Neural crest cell (in vitro differentiated cells): ENCODE data around the gene SMYD2. TPM values are rescaled to one million over a fixed set of nuclear protein-coding genes. Genes with fewer than 3 reads are reported as not detected.

Experiments used
- DNase-seq: peaks from one replicate; pipeline ENCODE4 v3.0.0; 2021; ENCODE audit warnings: low read depth, mixed read lengths, low spot score
- H3K27ac Mint-ChIP-seq: one replicate; pipeline ENCODE4 v1.8.0; 2021; ENCODE audit warnings: mild to moderate bottlenecking, mixed read lengths; ENCODE audit not compliant: unreplicated experiment
- H3K27me3 Mint-ChIP-seq: 2 replicates; pipeline ENCODE4 v1.8.0; 2021; ENCODE audit warnings: low read depth, mild to moderate bottlenecking, mixed read lengths
- H3K36me3 Mint-ChIP-seq: 2 replicates; pipeline ENCODE4 v1.8.0; 2021; ENCODE audit warnings: low read depth, mild to moderate bottlenecking, mixed read lengths
- H3K4me1 Mint-ChIP-seq: 2 replicates; pipeline ENCODE4 v1.8.0; 2021; ENCODE audit warnings: mixed read lengths
- H3K4me3 Mint-ChIP-seq: one replicate; pipeline ENCODE4 v1.8.0; 2021; ENCODE audit warnings: mild to moderate bottlenecking, mixed read lengths
- H3K9me3 Mint-ChIP-seq: 2 replicates; pipeline ENCODE4 v1.8.0; 2021; ENCODE audit warnings: mixed read lengths
- long read RNA-seq: library from polyadenylated mRNA; unstranded; transcript quantifications from one replicate; pipeline ENCODE4 v2.0.0, GENCODE V29; 2020
- total RNA-seq: library from RNA; stranded (reverse); gene quantifications from 2 replicates; pipeline ENCODE4 v1.2.1, GENCODE V29; 2021
- TF ChIP-seq, protein P1 (sequence below): fragments of 200-600 bp; sonication (generic); conservative IDR thresholded peaks from 2 replicates; pipeline ENCODE4 v1.5.0; 2021; ENCODE audit warnings: antibody characterized with exemption, mild to moderate bottlenecking

Gene SMYD2, protein sequence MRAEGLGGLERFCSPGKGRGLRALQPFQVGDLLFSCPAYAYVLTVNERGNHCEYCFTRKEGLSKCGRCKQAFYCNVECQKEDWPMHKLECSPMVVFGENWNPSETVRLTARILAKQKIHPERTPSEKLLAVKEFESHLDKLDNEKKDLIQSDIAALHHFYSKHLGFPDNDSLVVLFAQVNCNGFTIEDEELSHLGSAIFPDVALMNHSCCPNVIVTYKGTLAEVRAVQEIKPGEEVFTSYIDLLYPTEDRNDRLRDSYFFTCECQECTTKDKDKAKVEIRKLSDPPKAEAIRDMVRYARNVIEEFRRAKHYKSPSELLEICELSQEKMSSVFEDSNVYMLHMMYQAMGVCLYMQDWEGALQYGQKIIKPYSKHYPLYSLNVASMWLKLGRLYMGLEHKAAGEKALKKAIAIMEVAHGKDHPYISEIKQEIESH
- total RNA-seq = 59.3 and 62.9 TPM in 2 replicates
- long read RNA-seq, transcript SMYD2-203 (11 exons, 1,618 nt) = minor isoform, 5 of 92 reads
- long read RNA-seq, transcript SMYD2-201 (12 exons, 1,671 nt) = major isoform, 73 of 92 reads
- long read RNA-seq, partial matches to known transcripts = 5 of 92 reads
- long read RNA-seq, other reads (novel, unspliced or antisense) = 9 of 92 reads

DNA sequence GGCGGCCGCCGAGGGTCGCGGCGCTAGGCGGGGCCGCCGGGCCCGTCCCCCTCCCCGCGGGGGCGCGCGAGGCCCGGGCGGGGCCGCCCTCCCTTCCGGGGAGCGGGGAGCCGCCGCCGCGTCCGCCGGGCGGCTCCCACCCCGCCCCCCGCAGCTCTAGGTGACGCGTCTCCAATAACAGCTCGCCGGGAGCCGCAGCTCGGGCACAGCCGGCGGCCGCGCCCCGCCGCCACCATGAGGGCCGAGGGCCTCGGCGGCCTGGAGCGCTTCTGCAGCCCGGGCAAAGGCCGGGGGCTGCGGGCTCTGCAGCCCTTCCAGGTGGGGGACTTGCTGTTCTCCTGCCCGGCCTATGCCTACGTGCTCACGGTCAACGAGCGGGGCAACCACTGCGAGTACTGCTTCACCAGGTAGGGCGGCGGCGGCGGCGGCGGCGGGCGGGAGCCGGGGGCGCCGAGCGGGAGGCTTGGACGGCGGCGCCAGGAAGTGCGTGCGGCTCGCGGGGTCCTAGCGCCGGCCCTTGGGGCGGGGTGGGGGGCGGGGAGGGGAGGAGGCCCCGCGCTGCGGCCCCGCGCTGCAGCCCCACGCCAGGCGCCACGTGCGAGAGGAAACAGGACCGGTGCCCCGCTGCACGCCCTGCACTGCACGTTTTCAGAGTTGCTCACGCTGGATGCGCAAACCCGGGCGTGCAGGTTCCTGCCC lies at the start of gene SMYD2:
TSS of gene SMYD2 (plus strand) at position 139 of the 699 bp plus-strand sequence. CDS start at position 235, 96 bp downstream.
- peak within 1 kb of the TSS; percentile 93 for H3K4me3 Mint-ChIP-seq
- TF ChIP-seq, protein P1, sequence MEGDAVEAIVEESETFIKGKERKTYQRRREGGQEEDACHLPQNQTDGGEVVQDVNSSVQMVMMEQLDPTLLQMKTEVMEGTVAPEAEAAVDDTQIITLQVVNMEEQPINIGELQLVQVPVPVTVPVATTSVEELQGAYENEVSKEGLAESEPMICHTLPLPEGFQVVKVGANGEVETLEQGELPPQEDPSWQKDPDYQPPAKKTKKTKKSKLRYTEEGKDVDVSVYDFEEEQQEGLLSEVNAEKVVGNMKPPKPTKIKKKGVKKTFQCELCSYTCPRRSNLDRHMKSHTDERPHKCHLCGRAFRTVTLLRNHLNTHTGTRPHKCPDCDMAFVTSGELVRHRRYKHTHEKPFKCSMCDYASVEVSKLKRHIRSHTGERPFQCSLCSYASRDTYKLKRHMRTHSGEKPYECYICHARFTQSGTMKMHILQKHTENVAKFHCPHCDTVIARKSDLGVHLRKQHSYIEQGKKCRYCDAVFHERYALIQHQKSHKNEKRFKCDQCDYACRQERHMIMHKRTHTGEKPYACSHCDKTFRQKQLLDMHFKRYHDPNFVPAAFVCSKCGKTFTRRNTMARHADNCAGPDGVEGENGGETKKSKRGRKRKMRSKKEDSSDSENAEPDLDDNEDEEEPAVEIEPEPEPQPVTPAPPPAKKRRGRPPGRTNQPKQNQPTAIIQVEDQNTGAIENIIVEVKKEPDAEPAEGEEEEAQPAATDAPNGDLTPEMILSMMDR = no peak
- H3K9me3 Mint-ChIP-seq = no peaks in the 10 kb centered on the region
- DNase-seq = peak; percentile 58
- H3K27me3 Mint-ChIP-seq = no peaks in the 10 kb centered on the region
- peaks cover 10% of the 10 kb centered on the region for H3K36me3 Mint-ChIP-seq
- H3K27ac Mint-ChIP-seq = peak within 1 kb of the TSS; percentile 96
- peaks cover 43% of the 10 kb centered on the region for H3K4me1 Mint-ChIP-seq

DNA sequence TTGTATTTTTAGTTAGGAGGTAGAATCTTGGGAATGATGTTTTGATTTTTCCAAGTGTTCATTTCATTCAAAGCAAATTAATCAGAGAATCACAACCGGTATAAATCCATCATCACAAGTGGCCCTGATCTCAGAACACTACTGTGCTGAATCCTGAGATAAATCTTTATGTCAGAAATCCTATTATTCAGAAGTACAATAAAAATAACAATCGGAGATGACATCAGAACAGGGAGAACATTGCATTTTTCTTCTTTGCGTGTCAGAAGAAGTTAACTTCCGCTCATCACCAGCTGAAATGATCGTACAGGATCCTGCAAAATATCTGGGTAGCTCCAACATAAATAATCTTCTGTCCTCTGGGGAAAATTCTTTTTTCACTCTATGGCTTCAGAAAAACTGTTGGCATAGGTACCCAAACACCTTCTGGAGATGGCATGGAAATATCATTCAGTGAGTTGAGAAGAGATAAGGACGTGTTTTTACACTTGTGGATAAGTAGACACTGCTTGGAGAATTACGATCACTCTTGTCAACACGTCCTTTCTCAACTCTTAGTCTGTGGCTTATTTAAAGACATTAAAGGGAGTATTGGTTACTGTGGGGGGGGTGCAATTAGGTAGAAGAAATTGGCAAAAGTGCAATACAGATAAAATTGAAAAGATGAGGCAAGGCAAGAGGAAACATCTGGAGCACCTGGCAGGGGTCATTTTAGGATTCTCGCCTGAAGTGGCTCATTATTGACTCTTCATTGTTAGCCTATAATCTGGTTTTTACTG lies 46.9 kb upstream of the SMYD2 start:
- H3K27me3 Mint-ChIP-seq = no peaks in the 10 kb centered on the region
- H3K36me3 Mint-ChIP-seq = no peaks in the 10 kb centered on the region
- DNase-seq = no peak
- TF ChIP-seq, protein P1 = no peak
- H3K27ac Mint-ChIP-seq = no peak overlapping the region
- no peaks in the 10 kb centered on the region for H3K4me1 Mint-ChIP-seq
- H3K9me3 Mint-ChIP-seq = no peaks in the 10 kb centered on the region
- no peak overlapping the region for H3K4me3 Mint-ChIP-seq

DNA sequence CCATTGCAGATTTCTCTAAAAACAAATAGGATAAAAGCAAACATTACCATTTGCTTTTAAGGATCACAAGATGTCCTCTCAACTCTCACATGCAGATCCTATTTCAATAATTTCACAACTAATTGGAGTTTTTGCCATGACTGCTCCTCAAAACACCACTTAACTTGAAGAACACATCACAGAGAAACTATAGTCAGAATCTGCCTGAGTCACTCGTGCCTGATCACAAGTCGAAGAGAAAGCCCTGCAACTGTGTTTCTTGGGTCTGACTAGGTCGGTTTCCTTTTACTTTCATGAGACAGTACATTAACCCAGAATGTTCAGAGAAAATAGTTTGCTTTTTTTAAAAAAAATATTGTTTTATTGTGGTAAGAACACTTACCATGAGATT lies 46.3 kb upstream of the SMYD2 start:
- H3K4me1 Mint-ChIP-seq = no peaks in the 10 kb centered on the region
- H3K36me3 Mint-ChIP-seq = no peaks in the 10 kb centered on the region
- H3K9me3 Mint-ChIP-seq = no peaks in the 10 kb centered on the region
- no peak overlapping the region for H3K27ac Mint-ChIP-seq
- H3K27me3 Mint-ChIP-seq = no peaks in the 10 kb centered on the region
- DNase-seq = no peak
- TF ChIP-seq, protein P1 = no peak
- no peak overlapping the region for H3K4me3 Mint-ChIP-seq

DNA sequence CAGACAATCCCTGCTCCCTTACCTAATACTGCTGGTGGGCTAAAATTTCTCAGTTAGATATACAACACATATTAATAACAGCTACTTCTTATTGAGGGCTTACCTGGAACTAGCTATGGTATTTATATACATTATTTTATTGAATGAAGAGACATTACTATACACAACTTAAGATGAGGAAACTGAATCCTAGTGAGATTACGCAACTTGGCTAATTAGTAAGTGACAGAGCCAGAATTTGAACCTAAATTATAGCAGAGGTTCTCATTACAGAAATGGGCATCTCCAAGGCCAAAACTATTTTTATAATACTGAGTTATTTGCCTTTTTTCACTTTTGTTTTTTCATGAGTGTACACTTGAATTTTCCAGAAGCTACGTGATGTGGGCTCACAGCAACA lies 44.5 kb upstream of the SMYD2 start:
- H3K27me3 Mint-ChIP-seq = no peaks in the 10 kb centered on the region
- DNase-seq = no peak
- no peaks in the 10 kb centered on the region for H3K9me3 Mint-ChIP-seq
- TF ChIP-seq, protein P1 = no peak
- no peaks in the 10 kb centered on the region for H3K4me1 Mint-ChIP-seq
- no peak overlapping the region for H3K27ac Mint-ChIP-seq
- no peak overlapping the region for H3K4me3 Mint-ChIP-seq
- H3K36me3 Mint-ChIP-seq = no peaks in the 10 kb centered on the region

DNA sequence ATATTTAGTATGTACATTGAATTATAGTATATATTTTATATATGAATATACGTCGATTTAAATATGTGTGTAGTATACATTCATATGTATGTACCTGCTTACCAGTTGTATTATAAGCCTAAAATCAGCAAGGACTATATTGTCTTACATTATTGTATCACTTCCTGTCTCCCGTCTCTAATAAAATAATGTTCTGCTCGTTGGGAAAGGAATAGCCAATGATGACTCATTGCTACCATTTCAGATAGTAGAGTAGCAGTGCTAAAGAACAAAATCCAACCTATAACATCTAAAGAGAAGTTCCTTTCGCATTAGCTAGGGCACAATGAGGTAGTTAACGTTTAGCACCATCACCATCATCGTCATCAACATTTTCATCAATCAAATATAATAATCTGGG lies 39.9 kb upstream of the SMYD2 start:
- TF ChIP-seq, protein P1 = no peak
- Mint-ChIP-seq H3K36me3 (no peaks in the 10 kb centered on the region), H3K4me1 (peaks cover 7% of the 10 kb centered on the region), H3K27me3 (no peaks in the 10 kb centered on the region), H3K9me3 (no peaks in the 10 kb centered on the region), H3K27ac (no peak overlapping the region), H3K4me3 (no peak overlapping the region)
- no peak for DNase-seq
